GM12878 (cell line): ENCODE measurements around the gene SULT1A3. TPM values are rescaled to one million over a fixed set of nuclear protein-coding genes. Genes with fewer than 3 reads are reported as not detected.
A peak's percentile ranks its signal among the peaks of the same experiment; 100 is the strongest.

Experiments used
- ATAC-seq: fragments of 200-7000 bp; cut with Tn5 transposase; 3 replicates; pipeline ENCODE4 v1.9.1; 2020; ENCODE audit warnings: mild to moderate bottlenecking, moderate library complexity
- BruUV-seq: library from RNA; stranded (reverse); fragments of 400-500 nt; replicated peaks from 2 replicates; lab custom pipeline; 2021; lab: Mats Ljungman, UMichigan
- CTCF ChIA-PET: fragments of 300-600 bp; sonication (Branson Sonifier 250); formaldehyde crosslinking; extraction: SDS; loops from one replicate; lab custom pipeline; 2021; ENCODE audit warnings: inconsistent platforms; lab: Yijun Ruan, JAX
- POLR2A ChIA-PET: fragments of 350-600 bp; formaldehyde crosslinking; extraction: SDS; loops from one replicate; lab custom pipeline; 2021; ENCODE audit warnings: inconsistent platforms; lab: Charles Lee
- RAD21 ChIA-PET: fragments of 300-600 bp; sonication (Branson Sonifier 250); formaldehyde crosslinking; loops from one replicate; lab custom pipeline; 2023; ENCODE audit warnings: antibody characterized with exemption; ENCODE audit not compliant: unreplicated experiment; lab: Charles Lee
- SMC1A ChIA-PET: fragments of 300-600 bp; sonication (Branson Sonifier 250); formaldehyde crosslinking; loops from one replicate; lab custom pipeline; 2023; ENCODE audit not compliant: unreplicated experiment, uncharacterized antibody; lab: Charles Lee
- DNase-seq: peaks from one replicate; pipeline ENCODE4 v3.0.0-alpha.2; 2011; ENCODE audit warnings: low read depth, low spot score
- FAIRE-seq: peaks from 3 replicates; lab custom pipeline; 2011; peaks lifted over from hg19 to GRCh38; lab: Jason Lieb, UNC
- H2AFZ ChIP-seq: 2 replicates; pipeline ENCODE4 v1.6.0; 2011; ENCODE audit warnings: low read depth, low read length, control low read depth; ENCODE audit not compliant: control insufficient read depth
- H3K27ac ChIP-seq: 2 replicates; pipeline ENCODE4 v1.5.1; 2011; ENCODE audit warnings: control low read depth; ENCODE audit not compliant: control insufficient read depth, insufficient read depth
- H3K27me3 ChIP-seq, 2 experiments: replicated peaks in 1 of 2; 2 replicates each; pipeline versions ENCODE4 v1.6.0 to v1.6.1; 2011; ENCODE audit warnings: low read length in 1 of 2; ENCODE audit not compliant: control insufficient read depth in 2 of 2, insufficient read depth in 2 of 2
- H3K36me3 ChIP-seq, 2 experiments: 2 replicates each; pipeline ENCODE4 v1.5.1; 2011; ENCODE audit warnings: low read length in 1 of 2; ENCODE audit not compliant: control insufficient read depth in 2 of 2, insufficient read depth in 2 of 2
- H3K4me1 ChIP-seq: 2 replicates; pipeline ENCODE4 v1.6.1; 2011; ENCODE audit warnings: mild to moderate bottlenecking, low read length, moderate library complexity, mixed read lengths; ENCODE audit not compliant: control insufficient read depth, insufficient read depth
- H3K4me2 ChIP-seq: 2 replicates; pipeline ENCODE4 v1.6.0; 2011; ENCODE audit warnings: control low read depth; ENCODE audit not compliant: control insufficient read depth, insufficient read depth
- H3K4me3 ChIP-seq: fragments of 200-600 bp; sonication (generic); 2 replicates; pipeline ENCODE4 v1.5.1; 2016
- H3K79me2 ChIP-seq: 2 replicates; pipeline ENCODE4 v1.6.0; 2011; ENCODE audit warnings: low read length; ENCODE audit not compliant: control insufficient read depth, insufficient read depth
- H3K9ac ChIP-seq: 2 replicates; pipeline ENCODE4 v1.8.0; 2011; ENCODE audit warnings: low read length, control low read depth, mixed read lengths; ENCODE audit not compliant: control insufficient read depth, insufficient read depth
- H3K9me3 ChIP-seq: replicated peaks from 3 replicates; pipeline ENCODE4 v1.5.1; 2011; ENCODE audit warnings: mild to moderate bottlenecking, low read length; ENCODE audit not compliant: control insufficient read depth, insufficient read depth
- H4K20me1 ChIP-seq: 2 replicates; pipeline ENCODE4 v1.6.0; 2011; ENCODE audit not compliant: control insufficient read depth, insufficient read depth
- ESRRA ChIP-seq: IDR thresholded peaks from 2 replicates; pipeline ENCODE4 v1.6.1; 2012; ENCODE audit warnings: mild to moderate bottlenecking, low read length, improper control_type of control experiment
- EZH2 ChIP-seq: IDR thresholded peaks from 2 replicates; pipeline ENCODE4 v1.6.1; 2012; ENCODE audit warnings: low read depth, mild to moderate bottlenecking, control low read depth, inconsistent platforms, low read length, borderline replicate concordance; ENCODE audit not compliant: control insufficient read depth
- HDGF ChIP-seq: fragments of 450-650 bp; IDR thresholded peaks from 2 replicates; pipeline ENCODE4 v1.6.1; 2016; ENCODE audit warnings: antibody characterized with exemption
- IKZF2 ChIP-seq, 2 experiments: fragments of 450-650 bp; IDR thresholded peaks; 2 replicates each; pipeline ENCODE4 v1.6.1; 2017; ENCODE audit warnings: mild to moderate bottlenecking in 2 of 2, moderate library complexity in 2 of 2
- JUNB ChIP-seq: IDR thresholded peaks from 2 replicates; pipeline ENCODE4 v1.6.1; 2016; ENCODE audit warnings: antibody characterized with exemption, mild to moderate bottlenecking
- JUND ChIP-seq: IDR thresholded peaks from 2 replicates; pipeline ENCODE4 v1.6.1; 2012; ENCODE audit warnings: low read depth, mild to moderate bottlenecking, low read length, improper control_type of control experiment, moderate library complexity
- POLR2AphosphoS5 ChIP-seq: IDR thresholded peaks from 2 replicates; pipeline ENCODE4 v1.6.1; 2011; ENCODE audit warnings: mild to moderate bottlenecking, low read length, inconsistent platforms
- WGBS: methylation state at CpG from one replicate; pipeline ENCODE4 v1.1.6; 2016; ENCODE audit warnings: low lambda C conversion rate; ENCODE audit not compliant: insufficient replicate concordance, insufficient coverage; ENCODE audit errors: missing lambda C conversion rate; 5-methylcytosine and 5-hydroxymethylcytosine counted together
- in situ Hi-C: fragments of 300-500 bp; cut with MboI; formaldehyde crosslinking; loops from 9 replicates; pipeline ENCODE4 v1.14.3; 2018; ENCODE audit warnings: mixed read lengths
- intact Hi-C: fragments of 100-400 bp; cut with micrococcal nuclease; formaldehyde crosslinking; loops from one replicate; pipeline ENCODE4 v1.14.2; 2022; ENCODE audit not compliant: unreplicated experiment
- polyA plus RNA-seq, 11 experiments: library from polyadenylated mRNA; depleted of rRNA in 4 of 11; unstranded in 6 of 11; stranded (reverse) in 5 of 11; fragments of >200 nt; fragmentation: Nextera tagmentation in 4 of 11; fragmentation: Illumina TruSeq in 1 of 11; extraction: Ambion mirVana in 4 of 11; extraction: Trizol in 1 of 11; gene quantifications; 1 replicate in 1 of 11; 2 replicates in 10 of 11; pipeline versions ENCODE4 v1.2.1 to v1.2.3, GENCODE V29; 2011 to 2016; ENCODE audit warnings: inconsistent platforms in 2 of 11, missing spikeins in 2 of 11, low read depth in 1 of 11
- total RNA-seq, 4 experiments: library from RNA; depleted of rRNA in 3 of 4; stranded (reverse); fragments of >200 nt in 3 of 4; fragmentation: Illumina TruSeq in 1 of 4; extraction: Trizol in 1 of 4; gene quantifications; 2 replicates each; pipeline versions ENCODE4 v1.2.1 to v1.2.3, GENCODE V29; 2013 to 2021
- TF ChIP-seq, protein P1 (sequence below): fragments of 450-650 bp; IDR thresholded peaks from 2 replicates; pipeline ENCODE4 v1.6.1; 2017; ENCODE audit warnings: mild to moderate bottlenecking, low read depth, inconsistent platforms; ENCODE audit not compliant: poor library complexity, severe bottlenecking
- TF ChIP-seq, protein P2 (sequence below): fragments of 450-650 bp; IDR thresholded peaks from 2 replicates; pipeline ENCODE4 v1.6.1; 2018; ENCODE audit warnings: mild to moderate bottlenecking, low read depth, moderate library complexity; ENCODE audit not compliant: partially characterized antibody
- TF ChIP-seq, protein P3 (sequence below): fragments of 450-650 bp; IDR thresholded peaks from 2 replicates; pipeline ENCODE4 v1.6.1; 2016; ENCODE audit warnings: mild to moderate bottlenecking

The SULT1A3 gene
- total and polyA plus RNA-seq, 10 of the 15 experiments (the other 5 are each of a cell fraction or from before 2014, with no cell fraction given), result 3.3 to 15.8 (median 6.2) TPM

DNA sequence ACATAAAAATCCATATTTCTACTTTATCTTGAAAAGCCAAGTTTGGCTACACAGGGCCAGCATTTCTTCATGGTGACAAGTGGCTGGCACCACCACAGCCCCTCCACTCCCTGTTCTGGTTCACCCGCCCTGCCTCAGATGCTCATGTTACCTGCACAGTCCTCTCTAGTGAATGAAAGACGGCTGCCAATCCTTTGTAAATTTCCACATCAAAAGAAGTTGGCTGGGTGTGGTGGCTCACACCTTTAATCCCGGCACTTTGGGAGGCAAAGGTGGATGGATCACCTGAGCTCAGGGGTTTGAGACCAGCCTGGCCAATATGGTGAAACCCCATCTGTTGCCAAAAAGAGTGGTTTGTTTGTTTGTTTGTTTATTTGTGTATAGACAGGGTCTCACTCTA lies 35.5 kb upstream of the SULT1A3 start:
- Histone ChIP-seq H3K4me1 (peaks cover 25% of the 10 kb centered on the region), H3K9ac (no peak overlapping the region), H2AFZ (no peak overlapping the region), H3K36me3 (no peaks in the 10 kb centered on the region), H3K79me2 (no peaks in the 10 kb centered on the region), H4K20me1 (no peaks in the 10 kb centered on the region), H3K27me3 (no peaks in the 10 kb centered on the region), H3K27ac (no peak overlapping the region), H3K4me2 (no peak overlapping the region), H3K9me3 (peaks cover 2% of the 10 kb centered on the region; the same call in 1 of the 3 replicates), H3K4me3 (no peak overlapping the region)
- CTCF ChIA-PET, result no interaction called here
- FAIRE-seq (no peak), ATAC-seq (no peak), DNase-seq (no peak)
- intact Hi-C loops (no loop called here), in situ Hi-C loops (no loop called here)
- no TSS peak for BruUV-seq
- POLR2A ChIA-PET, result interaction anchor here (0.7 kb wide), 2 partner anchors 207 to 1240 kb away, joined by 4 to 6 read pairs; partner anchors contain the start of gene TBC1D10B
- SMC1A ChIA-PET, result interaction anchor here (1.3 kb wide), 1 partner anchor 9 kb away, joined by 3 read pairs; no protein-coding TSS in a partner anchor
- 81% methylated on average over 3 of the region's 3 CpGs for WGBS
- TF ChIP-seq EZH2 (no peak), JUNB (no peak)
- RAD21 ChIA-PET, result interaction anchor here (0.6 kb wide), 1 partner anchor 186 kb away, joined by 3 read pairs; no protein-coding TSS in a partner anchor

DNA sequence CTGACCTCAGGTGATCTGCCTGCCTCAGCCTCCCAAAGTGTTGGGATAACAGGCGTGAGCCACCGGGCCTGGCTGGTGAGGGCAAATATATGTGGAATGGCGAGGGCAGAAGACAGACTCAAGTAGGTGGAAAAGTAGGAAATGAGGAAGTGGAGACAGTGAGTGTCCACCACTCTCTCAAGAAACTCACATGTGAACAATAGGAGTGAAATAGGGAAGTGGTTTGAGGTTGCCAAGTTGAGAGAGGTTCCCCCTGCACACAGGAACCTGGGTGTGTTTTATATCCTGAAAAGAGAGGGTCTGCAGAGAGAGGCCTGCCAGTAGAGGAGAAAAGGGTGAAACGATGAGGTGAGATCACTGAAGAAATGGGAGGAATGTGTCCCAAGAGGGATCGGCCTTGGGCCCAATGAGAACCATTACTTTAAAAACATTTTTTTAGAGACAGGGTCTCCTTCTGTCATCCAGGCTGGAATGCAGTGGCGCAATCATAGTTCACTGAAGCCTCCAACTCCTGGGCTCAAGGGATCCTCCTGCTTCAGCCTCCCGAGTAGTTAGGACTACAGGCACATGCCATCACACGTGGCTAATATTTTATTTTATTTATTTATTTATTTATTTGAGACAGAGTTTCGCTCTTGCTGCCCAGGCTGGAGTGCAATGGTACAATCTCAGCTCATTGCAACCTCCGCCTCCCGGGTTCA lies 32.7 kb upstream of the SULT1A3 start:
- WGBS, result 61% methylated on average over 11 of the region's 11 CpGs
- Histone ChIP-seq H3K4me1 (peaks cover 25% of the 10 kb centered on the region), H3K36me3 (no peaks in the 10 kb centered on the region), H3K9me3 (peaks cover 2% of the 10 kb centered on the region; the same call in 1 of the 3 replicates), H3K9ac (no peak overlapping the region), H3K4me3 (no peak overlapping the region), H2AFZ (no peak overlapping the region), H4K20me1 (no peaks in the 10 kb centered on the region), H3K4me2 (peak overlapping the region; percentile 81), H3K27ac (no peak overlapping the region; the same call in 1 of the 2 replicates), H3K79me2 (no peaks in the 10 kb centered on the region), H3K27me3 (no peaks in the 10 kb centered on the region)
- ChIA-PET RAD21 (no interaction called here), POLR2A (no interaction called here), SMC1A (no interaction called here), CTCF (no interaction called here)
- ATAC-seq, result peak; percentile 99
- BruUV-seq, result no TSS peak
- intact Hi-C loops (no loop called here), in situ Hi-C loops (no loop called here)
- DNase-seq, result peak; percentile 73
- FAIRE-seq, result peak; percentile 90
- TF ChIP-seq, protein P1, sequence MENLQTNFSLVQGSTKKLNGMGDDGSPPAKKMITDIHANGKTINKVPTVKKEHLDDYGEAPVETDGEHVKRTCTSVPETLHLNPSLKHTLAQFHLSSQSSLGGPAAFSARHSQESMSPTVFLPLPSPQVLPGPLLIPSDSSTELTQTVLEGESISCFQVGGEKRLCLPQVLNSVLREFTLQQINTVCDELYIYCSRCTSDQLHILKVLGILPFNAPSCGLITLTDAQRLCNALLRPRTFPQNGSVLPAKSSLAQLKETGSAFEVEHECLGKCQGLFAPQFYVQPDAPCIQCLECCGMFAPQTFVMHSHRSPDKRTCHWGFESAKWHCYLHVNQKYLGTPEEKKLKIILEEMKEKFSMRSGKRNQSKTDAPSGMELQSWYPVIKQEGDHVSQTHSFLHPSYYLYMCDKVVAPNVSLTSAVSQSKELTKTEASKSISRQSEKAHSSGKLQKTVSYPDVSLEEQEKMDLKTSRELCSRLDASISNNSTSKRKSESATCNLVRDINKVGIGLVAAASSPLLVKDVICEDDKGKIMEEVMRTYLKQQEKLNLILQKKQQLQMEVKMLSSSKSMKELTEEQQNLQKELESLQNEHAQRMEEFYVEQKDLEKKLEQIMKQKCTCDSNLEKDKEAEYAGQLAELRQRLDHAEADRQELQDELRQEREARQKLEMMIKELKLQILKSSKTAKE, result peak; percentile 57
- TF ChIP-seq POLR2AphosphoS5, result no peak
- TF ChIP-seq, protein P2, sequence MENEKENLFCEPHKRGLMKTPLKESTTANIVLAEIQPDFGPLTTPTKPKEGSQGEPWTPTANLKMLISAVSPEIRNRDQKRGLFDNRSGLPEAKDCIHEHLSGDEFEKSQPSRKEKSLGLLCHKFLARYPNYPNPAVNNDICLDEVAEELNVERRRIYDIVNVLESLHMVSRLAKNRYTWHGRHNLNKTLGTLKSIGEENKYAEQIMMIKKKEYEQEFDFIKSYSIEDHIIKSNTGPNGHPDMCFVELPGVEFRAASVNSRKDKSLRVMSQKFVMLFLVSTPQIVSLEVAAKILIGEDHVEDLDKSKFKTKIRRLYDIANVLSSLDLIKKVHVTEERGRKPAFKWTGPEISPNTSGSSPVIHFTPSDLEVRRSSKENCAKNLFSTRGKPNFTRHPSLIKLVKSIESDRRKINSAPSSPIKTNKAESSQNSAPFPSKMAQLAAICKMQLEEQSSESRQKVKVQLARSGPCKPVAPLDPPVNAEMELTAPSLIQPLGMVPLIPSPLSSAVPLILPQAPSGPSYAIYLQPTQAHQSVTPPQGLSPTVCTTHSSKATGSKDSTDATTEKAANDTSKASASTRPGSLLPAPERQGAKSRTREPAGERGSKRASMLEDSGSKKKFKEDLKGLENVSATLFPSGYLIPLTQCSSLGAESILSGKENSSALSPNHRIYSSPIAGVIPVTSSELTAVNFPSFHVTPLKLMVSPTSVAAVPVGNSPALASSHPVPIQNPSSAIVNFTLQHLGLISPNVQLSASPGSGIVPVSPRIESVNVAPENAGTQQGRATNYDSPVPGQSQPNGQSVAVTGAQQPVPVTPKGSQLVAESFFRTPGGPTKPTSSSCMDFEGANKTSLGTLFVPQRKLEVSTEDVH, result no peak
- TF ChIP-seq, protein P3, sequence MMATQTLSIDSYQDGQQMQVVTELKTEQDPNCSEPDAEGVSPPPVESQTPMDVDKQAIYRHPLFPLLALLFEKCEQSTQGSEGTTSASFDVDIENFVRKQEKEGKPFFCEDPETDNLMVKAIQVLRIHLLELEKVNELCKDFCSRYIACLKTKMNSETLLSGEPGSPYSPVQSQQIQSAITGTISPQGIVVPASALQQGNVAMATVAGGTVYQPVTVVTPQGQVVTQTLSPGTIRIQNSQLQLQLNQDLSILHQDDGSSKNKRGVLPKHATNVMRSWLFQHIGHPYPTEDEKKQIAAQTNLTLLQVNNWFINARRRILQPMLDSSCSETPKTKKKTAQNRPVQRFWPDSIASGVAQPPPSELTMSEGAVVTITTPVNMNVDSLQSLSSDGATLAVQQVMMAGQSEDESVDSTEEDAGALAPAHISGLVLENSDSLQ, result no peak
- peak; percentile 99 for TF ChIP-seq IKZF2 (IDR thresholded peaks at IDR 0.05)
- TF ChIP-seq ESRRA, result no peak
- TF ChIP-seq JUND, result no peak
- TF ChIP-seq HDGF, result peak; percentile 90; the same call in 1 of the 2 replicates
